Body of pancreas (tissue), 4 donors: ENCODE results near the gene DMKN.

ENCODE experiments used
- POLR2A ChIP-seq, 3 donors: fragments of 450-650 bp; IDR thresholded peaks; one replicate each; pipeline ENCODE4 v1.6.1; 2016; ENCODE audit warnings: antibody characterized with exemption in 3 of 3, mild to moderate bottlenecking in 2 of 3
- TF ChIP-seq, protein P1 (sequence below), 7 experiments: fragments of 450-650 bp in 4 of 7; fragments of 200-600 bp in 3 of 7; sonication (generic) in 3 of 7; IDR thresholded peaks; one replicate each; pipeline ENCODE4 v1.5.1; 2016 to 2019; ENCODE audit warnings: antibody characterized with exemption in 7 of 7

DNA sequence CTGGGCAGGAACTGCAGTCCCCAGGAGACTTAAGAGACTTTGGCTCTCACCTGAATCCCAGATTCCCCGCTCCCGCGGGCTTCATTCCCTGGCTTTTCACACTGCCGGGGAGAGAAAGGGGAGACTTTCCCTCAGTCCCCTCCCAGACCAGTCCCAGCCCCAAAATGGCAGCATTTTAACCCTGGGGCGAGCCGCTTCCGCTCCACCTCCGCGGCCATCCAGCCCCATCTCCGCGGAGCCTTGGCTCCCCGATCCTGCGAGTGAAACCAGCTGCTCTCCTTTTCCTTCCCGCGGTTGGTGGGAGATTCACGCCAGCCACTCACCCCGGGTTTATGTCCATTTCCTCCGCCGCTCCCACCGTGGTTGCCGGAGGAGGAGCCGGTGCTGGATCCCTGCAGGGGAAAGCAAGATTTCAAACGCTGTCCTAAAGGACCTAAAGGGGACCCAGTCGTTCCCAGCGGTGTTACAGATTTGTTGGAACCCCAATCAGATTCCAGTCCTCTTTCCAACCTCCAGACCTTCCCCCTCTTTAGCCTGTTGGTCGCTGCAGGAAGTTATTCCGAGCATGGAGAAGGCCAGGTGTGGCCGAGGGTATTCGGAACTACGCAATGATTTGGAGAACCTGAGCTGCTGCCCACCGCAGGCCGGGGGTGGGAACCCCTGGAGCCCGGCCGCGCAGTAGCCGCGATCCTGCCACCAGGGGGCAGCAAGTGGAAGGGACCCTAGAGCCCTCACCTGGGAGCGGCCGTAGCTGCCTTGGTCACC lies 3.4 kb downstream of the DMKN start:
- TF ChIP-seq, protein P1, sequence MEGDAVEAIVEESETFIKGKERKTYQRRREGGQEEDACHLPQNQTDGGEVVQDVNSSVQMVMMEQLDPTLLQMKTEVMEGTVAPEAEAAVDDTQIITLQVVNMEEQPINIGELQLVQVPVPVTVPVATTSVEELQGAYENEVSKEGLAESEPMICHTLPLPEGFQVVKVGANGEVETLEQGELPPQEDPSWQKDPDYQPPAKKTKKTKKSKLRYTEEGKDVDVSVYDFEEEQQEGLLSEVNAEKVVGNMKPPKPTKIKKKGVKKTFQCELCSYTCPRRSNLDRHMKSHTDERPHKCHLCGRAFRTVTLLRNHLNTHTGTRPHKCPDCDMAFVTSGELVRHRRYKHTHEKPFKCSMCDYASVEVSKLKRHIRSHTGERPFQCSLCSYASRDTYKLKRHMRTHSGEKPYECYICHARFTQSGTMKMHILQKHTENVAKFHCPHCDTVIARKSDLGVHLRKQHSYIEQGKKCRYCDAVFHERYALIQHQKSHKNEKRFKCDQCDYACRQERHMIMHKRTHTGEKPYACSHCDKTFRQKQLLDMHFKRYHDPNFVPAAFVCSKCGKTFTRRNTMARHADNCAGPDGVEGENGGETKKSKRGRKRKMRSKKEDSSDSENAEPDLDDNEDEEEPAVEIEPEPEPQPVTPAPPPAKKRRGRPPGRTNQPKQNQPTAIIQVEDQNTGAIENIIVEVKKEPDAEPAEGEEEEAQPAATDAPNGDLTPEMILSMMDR (IDR thresholded peaks at IDR 0.05), result peak; percentile 96 to 98 (median 97)
- peak; percentile 63 to 92 (median 91) for TF ChIP-seq POLR2A (IDR thresholded peaks at IDR 0.05)
